NOMO-1 (cell line): Measurements from ENCODE around the gene CDKN2D.

Experiments
- DNase-seq, 2 experiments: peaks; one replicate each; lab custom pipeline; 2025; ENCODE audit not compliant: unreplicated experiment in 2 of 2; lab: John Stamatoyannopoulos, UW

Gene CDKN2D

DNA sequence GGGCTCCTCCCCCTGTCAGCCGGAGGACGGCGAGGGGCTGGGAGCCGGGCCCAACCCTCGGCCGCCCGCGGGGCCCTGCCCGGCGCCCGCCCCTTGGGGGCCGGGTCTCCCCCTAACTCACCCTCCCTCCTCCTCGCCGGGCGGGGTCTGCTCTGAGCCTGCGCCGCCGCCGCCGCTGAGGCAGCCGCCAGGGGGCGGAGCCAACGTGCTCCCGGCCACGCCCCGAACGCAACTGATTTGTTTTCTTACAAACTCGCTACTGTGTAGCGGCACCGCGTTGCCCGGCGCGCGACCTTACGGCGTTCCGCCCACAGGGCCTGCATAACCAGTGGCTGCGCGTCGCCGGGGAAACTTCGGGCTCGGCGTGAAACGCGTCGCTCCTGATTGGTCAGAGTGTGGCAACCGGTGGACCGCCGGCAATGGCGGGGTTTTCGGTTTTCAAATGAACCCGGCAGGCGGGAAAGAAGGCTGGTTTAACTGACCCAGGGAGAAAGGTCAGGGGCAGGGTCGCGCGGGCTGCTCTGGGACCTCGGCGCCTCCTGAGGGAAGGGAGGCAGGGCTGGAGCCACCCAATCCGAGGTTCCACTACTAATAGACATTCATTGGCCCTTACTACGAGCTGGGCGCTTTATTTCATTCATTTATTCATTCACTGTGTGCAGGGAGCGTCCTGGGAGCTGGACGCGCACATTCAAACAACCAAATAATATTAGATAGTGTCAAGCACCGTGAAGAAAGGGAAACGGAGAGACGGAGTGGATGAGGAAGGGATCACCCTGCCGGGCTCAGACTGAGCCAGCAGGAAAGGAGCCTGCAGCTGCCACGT is at the start of gene CDKN2D:
CDKN2D (minus strand) TSS at position 154 of the 826 bp plus-strand sequence. CDS start 326 bp downstream, outside the sequence.
- peak; percentile 99 to 100 for DNase-seq

DNA sequence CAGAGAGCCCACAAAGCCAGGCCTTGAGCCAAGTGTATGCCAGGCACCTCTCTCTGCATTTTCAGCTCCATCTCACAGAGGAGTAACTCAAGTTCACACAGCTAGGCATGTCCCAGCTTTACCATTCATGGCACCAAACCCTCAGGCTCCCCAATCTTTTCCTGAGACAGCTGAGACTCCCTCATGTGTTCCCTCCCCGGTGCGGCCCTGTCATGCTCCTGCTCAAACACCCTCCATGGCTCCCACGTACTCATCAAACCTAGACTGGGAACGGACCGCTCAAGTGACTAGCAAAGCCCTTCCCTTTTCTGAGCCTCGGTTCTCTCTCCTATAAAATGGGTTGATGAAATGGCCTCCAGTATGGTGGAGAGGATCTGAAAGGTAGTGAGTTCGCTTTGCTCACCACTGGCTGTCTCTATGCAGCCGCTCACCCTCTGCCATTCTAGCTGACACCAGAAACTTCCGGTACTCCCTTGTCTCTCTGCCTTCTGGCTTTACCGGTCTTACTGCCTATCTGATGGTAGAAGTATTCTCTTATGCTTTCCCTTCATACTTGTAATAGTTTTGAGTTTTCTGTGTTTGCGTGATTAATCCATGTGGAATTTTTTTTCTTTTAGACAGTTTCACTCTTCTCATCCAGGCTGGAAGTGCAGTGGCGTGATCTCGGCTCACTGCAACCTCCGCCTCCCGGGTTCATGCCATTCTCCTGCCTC is 48.8 kb upstream of the CDKN2D start:
- DNase-seq, result no peak

DNA sequence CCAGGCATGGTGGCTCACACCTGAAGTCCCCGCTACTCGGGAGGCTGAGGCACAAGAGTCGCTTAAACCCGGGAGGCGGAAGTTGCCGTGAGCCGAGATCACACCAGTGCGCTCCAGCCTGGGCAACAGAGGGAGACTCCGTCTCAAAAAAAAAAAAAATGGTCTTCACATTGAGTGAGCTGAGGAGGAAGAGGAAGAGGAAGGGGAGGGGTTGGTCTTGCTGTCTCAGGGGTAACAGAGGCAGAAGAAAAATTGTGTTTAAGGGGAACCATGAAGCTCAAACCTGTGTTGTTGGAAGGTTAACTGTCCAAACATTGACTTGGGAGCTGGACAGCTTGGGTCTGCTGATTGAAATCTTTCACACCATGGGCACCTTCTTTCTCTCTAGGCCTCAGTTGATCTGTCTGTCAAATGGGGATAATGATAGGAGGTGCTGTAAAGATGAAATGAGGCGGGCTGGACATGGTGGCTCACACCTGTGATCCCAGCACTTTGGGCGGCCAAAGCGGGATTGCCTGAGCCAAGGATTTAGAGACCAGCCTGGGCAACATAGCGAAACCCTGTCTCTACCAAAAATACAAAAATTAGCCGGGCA is 46.7 kb upstream of the CDKN2D start:
- DNase-seq, result no peak

DNA sequence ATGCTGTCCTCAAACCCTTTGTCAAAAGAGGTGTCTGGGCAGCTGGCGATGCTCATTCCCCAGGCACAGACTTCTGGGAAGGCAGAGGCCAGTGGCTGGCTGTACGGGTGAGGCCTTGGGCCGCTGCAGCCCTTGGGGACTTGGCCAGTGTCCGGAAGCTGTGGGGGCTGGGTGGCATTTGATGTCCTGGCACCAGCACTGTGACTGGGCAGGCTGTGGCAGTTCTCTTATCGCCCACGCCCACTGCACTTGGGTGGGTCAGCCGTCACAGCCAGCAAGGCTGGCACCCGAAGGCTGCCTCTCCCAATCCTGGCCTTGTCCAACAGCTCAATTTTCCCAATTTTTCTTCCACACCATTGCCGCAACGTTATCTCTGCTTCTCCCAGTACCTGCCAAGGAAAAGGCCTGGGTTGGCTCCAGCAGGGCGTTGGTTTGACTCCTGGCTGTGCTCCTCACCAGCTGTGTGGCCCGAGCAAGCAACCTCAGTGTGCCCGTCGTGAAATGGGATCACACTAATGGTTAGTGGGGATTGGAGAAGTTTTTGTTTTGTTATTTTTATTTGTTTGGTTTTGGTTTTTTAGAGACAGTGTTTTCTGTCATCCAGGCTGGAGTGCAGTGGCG is 43.8 kb upstream of the CDKN2D start:
- no peak for DNase-seq

DNA sequence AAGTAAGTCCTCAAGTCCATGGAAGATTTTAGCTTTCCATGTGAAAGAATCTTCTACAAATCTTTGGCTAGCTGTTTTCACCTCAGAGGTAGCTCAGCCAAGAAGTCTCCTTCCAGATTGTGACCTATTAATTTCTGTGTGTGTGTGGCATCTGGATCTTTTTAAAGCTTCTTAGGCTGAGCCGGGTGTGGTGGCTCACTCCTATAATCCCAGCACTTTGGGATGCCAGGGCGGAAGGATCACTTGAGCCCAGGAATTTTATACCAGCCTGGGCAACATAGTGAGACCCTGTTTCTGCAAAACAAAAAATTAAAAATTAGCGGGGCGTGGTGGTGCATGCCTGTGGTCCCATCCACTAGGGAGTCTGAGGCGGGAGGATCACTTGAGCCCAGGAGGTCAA is 43.1 kb upstream of the CDKN2D start:
- DNase-seq, result no peak

DNA sequence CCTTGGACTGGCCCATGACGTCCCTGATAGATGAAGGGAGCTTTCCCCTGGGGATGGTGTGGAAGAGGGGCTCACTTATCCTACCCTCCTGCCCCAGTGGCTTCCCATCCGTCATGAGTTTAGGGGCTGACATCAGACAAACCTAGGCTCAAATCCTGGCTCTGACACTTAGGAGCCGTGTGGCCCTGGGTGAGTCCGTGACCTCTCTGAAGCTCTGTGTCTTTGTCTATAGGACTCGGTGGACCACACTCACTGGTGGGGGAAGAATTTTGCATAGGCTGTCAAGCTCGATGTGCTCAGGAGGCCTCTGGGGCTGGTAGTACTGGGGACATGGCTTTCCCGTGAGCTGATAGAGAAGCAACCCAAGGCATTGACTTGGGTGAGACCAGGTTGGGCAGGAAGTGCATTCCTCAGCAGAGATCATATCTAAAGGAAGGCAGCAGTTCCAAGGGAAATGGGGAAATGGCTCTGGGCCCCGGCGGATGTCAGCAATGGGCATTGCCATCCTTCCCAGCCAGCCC is 35.7 kb upstream of the CDKN2D start:
- no peak for DNase-seq

DNA sequence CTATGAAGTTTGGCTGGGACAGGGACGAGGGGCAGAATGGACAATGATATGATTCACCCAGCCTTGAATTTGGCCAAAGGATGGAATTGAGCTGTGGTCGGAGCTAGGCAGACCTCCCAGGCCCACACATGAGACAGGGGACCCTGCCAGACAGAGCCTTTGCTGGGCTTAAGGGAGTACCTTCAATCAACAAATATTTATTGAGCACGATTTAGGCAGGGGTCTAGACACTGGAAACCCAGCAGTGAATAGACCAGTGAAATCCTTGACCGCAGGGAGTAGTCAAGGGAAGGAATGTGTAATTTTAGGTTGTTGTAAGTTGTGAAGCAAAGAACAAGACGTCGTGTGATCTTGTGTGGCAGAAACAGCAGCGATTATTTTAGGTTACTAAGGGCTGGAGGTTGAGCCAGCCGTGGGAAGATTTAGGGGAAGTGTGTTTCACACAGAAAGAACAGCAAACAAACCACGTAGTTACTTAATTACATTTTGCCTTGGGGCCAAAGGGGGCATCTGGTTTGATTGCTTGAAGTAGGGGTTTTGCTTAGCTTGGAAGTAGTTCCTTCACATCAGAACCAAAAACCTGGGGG is 35.2 kb upstream of the CDKN2D start:
- DNase-seq, result peak; percentile 66 to 86

DNA sequence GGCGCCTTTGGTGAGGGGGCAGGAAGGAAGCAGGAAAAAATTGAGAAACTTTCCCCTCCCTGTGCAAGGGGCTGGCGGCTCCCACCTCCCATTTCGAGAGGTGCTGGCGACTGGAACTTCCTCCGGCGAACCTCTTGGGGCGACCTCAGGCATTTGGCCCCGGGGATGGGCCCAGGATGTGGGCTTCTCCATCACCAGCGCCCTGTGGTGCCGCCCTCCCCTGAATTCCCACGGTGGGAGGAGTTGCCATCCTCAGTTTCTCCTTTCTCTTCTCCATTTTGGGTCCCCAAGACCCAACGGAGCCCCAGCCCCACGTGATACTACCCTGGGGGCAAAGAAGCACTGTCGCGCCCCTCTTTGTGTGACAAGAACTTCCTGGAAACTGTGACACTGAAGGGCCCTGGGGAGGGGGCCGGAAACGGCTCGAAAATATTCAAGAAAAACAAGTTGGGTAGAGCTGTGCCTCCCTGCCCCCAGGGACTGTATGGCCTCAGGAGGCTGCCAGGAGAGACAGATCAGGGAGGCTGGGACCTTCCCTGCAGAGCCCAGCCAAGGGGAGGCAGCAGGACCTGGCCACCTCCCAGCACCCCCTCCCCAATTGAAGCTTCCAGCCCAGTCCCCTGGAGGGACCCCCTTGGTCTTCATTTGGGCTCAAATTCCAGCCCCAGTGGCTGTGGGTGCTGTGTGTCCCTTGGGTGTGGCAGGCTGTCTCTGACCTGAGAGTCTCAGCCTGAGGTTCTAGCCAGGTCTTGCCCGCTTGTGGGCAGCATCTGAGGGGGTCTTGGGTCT is 34.5 kb upstream of the CDKN2D start:
- no peak for DNase-seq

DNA sequence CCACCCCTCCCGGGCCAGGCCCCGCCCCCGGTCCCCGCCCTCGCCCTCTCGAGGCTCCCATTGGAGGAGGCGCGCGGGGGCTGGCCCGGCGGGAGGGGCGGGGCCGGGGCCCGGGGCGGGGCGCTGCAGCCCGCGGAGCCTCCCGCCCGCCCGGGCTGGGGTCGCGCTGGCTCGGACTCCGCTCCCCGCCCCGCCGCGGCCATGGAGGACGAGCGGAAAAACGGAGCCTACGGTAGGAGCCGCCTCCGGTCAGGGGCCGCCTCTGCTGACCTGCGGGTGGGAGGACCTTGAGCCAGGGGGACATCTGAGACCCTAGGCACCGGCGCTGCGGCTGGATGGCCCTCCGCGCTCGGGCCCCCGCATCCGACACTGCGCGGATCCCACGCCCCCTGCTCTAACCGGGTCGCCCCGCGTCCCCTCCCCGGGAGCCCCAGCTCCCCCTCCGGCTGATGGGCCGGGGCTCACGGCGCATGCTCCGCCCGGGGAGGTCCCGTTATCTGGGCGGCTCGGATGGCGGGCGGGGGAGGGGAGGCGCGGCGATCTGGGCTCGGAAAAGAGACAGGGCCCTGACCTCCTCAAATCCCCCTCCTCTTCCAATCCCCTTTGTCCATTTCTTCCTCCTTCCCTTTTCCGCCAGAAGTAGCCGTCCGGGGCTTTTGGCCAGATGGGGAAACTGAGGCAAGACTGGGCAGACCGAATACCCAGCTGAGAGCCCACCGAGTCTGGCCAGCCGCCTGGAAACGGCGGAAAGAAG is 33.7 kb upstream of the CDKN2D start:
- DNase-seq, result peak in 1 of 2 experiments; percentile 32

DNA sequence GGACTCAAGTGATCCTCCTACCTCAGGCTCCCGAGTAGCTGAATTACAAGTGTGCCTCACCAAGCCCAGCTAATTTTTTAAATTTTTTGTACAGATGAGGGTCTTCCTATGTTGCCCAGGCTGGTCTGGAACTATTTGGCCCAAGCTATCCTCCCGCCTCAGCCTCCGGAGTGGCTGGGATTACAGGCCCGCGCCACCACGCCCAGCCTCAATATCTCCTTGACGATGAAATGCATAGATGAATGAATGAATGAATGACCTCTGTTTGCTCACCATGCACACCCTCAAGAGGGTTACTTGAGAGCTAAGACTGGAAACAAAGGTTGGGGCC is 33.2 kb upstream of the CDKN2D start:
- no peak for DNase-seq

DNA sequence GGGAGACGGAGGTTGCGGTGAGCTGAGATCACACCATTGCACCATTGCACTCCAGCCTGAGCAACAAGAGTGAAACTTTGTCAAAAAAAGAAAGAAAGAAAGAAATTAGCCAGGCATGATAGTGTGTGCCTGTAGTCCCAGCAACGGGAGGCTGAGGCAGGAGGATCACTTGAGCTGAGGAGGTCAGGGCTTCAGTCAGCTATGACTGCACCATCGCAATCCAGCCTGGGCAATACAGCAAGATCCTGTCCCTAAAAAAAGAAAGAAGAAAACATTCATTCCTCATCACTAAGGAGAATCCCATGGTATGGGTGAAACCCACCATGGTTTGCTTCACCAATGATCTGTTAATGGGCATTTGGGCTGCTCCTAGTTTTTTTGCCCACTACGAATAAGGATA is 31.4 kb upstream of the CDKN2D start:
- DNase-seq, result no peak

DNA sequence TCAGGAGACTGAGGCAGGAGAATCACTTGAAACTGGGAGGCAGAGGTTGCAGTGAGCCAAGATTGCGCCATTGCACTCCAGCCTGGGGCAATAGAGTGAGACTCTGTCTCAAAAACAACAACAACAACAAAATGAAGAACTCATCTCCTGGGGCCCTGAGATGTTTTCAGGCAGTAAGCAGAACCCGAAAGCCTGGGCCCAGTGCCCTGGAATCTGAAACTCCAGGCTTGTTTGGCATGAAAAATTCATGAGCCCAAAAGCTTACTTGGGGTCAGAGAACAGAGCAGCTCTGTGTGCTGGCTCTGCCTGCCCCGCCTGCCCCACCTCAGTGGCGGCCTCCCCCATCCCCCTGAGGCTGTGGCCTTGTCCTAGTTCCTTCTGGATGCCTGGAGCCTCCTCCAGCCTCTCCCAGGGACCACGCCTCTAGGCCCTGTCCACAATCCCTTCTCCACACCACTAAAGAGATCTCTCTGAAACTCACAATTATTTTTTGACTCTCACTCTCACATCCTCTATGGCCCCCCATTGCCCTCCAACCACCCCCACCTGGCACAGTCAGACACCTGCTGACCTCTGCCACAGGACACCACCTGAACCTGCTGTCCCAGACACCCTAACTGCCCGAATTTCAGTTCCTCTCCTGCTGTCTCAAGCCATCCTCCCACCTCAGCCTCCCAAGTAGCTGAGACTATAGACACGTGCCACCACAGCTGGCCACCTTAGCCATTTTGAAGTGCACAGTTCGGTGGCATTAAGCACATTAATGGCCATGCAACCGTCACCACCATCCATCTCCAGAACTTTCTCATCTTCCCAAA is 25.2 kb upstream of the CDKN2D start:
- DNase-seq, result no peak

DNA sequence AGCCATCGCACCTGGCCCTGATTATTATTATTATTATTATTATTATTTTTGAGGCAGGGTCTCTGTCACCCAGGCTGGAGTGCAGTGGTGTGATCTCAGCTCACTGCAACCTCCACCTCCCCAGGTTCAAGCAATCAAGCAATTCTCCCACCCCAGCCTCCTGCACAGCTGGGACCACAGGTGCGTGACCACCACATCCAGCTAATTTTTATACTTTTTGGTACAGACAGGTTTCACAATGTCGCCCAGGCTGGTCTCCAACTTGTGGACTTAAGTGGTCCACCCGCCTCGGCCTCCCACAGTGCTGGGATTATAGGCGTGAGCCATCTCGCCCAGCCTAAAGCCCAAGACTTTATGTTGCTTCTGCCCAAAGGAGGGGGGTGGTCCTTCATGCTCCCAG is 24.4 kb upstream of the CDKN2D start:
- DNase-seq, result no peak

DNA sequence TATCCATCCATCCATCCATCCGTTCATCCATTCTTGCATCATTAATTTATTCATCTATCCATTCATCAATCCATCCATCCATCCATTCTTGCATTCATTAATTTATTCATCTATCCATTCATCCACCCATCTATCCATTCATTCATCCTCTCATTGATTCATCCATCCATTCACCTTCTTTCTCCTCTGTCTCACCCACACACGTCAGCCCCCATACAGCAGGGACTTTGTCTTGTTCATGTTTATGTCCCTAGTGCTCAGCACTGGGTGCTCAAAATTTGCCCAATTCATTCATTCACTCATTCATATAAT is 19.0 kb upstream of the CDKN2D start:
- DNase-seq, result no peak

DNA sequence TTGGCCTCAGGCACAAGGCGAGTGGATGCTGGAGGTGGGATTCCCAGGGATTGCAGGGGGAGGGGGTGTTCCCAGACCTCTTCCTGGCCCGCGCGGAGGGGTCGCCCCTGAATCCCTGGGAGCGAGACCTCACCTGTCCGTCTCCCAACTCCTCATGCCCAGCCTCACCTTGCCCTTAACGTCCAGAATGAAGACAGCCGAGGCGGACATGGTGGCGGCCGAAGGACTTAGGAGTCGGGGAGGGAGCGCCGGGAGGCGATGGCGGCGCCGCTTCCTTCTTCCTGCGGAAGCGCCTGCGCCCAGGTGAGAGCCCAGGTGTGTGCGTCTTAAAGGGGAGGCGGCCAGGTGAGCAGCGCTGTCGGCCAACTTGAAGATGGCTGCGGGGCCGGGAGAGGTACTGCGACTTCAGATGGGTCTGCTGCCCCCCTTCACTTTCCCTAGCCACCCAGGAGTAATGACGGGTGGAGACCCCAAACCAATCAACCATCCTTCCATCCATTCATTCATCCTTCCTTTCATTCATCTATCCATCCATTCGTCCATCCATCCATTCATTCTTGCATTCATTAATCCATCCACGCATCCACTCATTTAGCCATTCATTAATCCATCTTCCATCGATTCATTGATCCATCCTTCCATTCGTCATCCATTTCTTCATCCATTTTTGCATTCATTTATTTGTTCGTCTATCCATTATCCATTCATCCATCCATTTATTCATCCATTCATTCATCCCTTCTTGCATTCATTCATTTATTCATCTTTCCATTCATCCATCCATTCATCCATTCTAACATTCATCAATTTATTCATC is 18.5 kb upstream of the CDKN2D start, which contains the start of gene AP1M2:
AP1M2 (minus strand) TSS at position 291 of the 817 bp plus-strand sequence; CDS start at position 210, 81 bp downstream.
- DNase-seq, result no peak

DNA sequence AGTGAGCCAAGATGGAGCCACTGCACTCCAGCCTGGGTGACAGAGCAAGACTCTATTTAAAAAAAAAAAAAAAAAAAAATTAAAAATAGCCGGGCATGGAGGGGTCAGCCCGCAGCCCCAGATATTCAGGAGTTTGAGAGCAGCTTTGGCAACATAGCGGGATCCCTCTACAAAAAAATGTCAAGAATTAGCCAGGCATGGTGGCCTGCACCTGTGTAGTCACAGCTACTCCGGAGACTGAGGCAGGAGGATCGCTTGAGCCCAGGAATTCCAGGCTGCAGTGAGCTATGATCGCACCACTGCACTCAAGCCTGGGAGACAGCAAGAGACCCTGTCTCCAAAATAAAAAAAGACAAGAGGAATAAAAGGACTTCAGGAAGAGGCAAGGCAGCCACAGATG is 17.6 kb upstream of the CDKN2D start:
- no peak for DNase-seq

DNA sequence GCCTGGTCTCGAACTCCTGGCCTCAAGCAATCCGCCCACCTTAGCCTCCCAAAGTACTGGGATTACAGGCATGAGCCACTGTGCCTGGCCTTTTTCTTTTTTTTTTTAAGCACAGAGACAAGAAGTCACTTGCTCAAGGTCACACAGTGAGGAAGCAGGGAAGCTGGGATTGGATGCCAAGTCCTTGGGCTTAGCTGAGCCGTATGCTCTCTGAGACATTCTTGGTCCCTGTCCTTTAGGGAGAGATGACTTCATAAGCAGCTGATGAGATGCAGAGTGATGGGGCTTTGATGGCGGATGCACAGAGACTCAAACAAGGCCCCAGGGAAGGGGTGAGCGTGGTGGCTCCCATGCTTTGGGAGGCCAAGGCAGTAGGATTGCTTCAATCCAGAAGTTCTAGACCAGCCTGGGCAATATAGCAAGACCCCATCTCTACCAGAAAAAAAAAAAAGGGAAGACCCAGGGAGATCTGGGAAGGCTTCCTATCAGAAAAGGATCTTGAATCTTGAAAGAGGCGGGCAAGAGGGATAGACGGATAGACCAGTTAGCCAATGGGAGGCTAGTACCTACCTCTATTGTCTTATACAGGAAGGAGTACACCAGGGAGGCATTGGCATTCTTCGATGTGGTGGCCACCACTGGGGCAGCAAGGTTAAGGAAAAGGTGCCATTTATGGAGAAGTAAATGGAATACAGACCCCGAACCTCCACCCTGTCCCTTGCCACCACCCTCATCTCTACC is 14.4 kb upstream of the CDKN2D start:
- DNase-seq, result no peak
